ENCODE data around the gene MYO1F.
A peak's percentile ranks its signal among the peaks of the same experiment; 100 is the strongest.
"Not testable (repeated sequence)": the region's sequence is repeated elsewhere in the genome, so short reads cannot be mapped to it uniquely, and the experiment has no call there.

Gene MYO1F

GRCh38 chr19:8600064-8600463 is 22.8 kb upstream of the MYO1F start:
- no peak for DNase-seq (ENCODE audit: low spot score)

GRCh38 chr19:8596168-8596567 is 18.9 kb upstream of the MYO1F start:
- DNase-seq (ENCODE audit: low spot score), result no peak

GRCh38 chr19:8595651-8596050 is 18.4 kb upstream of the MYO1F start:
- DNase-seq (ENCODE audit: low spot score), result no peak

DNA sequence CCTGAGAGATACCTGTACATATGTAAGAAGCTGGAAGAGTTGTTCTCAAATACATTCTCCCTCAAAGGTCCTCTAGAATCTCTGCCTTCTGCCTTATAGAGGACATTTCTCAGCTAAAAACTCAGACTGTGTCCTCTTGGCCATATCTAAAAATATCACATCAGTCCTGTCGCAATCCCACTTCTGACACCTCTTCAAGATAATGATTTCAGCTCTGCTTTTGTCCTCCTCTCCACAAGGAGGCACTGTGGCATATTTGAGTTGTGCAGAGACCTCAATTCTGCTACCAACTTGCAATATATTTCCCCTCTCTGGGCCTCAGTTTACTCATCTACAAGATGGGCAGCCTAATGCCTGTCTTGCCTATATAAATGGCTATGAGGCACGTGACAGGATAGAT is 16.7 kb upstream of the MYO1F start:
- DNase-seq (ENCODE audit: low spot score), result no peak

DNA sequence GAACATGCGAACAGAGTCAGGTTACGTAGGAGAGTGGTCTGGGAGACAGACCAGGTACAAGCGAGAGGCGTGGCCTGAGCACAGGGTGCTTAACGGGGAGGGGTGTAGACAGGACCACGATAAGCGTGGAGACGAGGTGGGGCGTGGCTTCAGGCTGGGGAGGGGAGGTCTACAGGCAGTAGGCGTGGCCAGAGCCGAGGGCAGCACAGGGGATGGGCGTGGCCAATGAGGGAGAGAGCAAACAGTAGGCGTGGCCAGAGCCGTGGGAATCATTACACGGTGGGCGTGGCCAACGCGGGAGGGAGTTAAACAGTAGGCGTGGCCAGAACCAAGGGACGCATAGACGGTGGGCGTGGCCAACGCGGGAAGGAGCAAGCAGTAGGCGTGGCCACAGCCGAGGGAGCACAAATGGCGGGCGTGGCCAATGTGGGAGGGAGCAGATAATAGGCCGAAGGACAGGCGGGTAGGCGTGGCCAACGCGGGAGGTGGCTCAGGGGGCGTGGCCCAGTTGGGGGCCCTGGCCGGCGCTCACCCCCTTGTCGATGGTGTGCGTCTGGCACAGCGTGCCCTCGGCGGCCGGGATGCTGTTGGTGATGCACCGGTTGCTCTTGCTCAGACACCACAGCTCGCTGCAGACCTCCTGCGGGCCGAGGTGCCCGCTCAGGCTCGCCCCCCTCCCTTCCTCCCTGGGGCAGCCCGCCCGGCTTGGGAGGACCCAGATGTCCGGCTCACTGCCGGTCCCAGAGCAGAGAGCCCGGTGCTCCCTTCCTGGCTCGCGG is 15.2 kb upstream of the MYO1F start:
- DNase-seq (ENCODE audit: low spot score), result peak; percentile 95

GRCh38 chr19:8589177-8589714 is 12.0 kb upstream of the MYO1F start:
- DNase-seq (ENCODE audit: low spot score), result no peak

GRCh38 chr19:8585894-8586750 is 8.9 kb upstream of the MYO1F start:
- DNase-seq (ENCODE audit: low spot score), result peak; percentile 57

GRCh38 chr19:8584965-8585893 is 8.0 kb upstream of the MYO1F start:
- no peak for DNase-seq (ENCODE audit: low spot score)

DNA sequence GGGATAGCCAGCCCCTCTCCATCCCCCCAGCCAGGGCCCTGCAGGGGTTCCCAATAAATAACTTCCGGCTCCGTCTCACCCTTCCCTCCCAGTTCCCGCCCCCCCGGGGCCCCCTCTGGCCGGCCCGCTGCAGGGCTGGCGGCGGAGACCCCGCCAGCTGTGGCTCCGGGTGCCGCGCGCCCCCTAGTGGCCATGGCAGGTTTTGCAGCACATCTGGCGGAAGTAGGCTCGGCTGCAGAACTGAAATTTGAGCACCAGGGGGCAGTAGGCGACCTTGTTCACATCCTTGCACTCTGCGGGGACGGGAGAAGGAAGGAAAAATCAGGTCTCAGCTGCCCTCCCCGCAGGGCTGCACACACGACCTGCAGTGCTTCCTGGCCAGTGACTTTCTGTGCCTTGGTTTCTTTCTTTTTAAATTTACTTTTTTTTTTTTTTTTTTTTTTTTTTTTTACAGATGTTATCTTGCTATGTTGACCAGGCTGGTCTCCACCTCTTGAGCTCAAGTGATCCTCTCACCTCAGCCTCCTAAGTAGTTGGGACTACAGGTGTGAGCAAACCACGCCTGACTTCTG is 3.6 kb upstream of the MYO1F start:
- DNase-seq (ENCODE audit: low spot score), result peak; percentile 84

GRCh38 chr19:8578642-8579265 is 1.5 kb upstream of the MYO1F start:
- peak; percentile 81 for DNase-seq (ENCODE audit: low spot score)

- no peak for DNase-seq (ENCODE audit: low spot score)
Observed at GRCh38 chr19:8577741-8578140, 499 bp upstream of the MYO1F start.

GRCh38 chr19:8576273-8576993 is 809 bp downstream of the MYO1F start:
- no peak for DNase-seq (ENCODE audit: low spot score)

DNA sequence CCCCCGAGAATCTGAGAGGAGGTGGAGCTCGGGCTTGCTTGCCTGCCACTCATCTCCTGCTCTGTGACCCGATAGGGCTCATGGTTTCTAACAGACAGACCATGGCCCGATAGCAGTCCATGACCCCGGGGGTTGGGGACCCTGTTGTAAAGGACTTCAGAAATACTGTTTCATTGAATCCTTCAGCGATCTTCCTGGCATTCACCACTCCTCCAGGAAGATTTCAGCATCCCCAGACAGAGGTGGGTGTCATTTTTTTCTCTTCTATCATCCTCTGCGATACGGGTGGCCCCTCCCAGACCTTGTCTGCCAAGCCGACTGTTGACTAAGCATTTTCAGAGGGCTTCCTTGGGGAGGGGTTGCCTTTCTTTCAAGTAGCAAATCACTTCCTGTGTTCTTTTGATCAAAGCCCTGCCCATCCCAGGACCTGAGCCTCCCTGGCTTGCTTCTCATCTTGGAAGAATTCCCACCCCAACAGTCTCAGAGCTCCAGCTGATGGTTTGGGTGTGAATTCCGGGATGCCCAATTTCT is 1.7 kb downstream of the MYO1F start:
- peak; percentile 78 for DNase-seq (ENCODE audit: low spot score)

DNA sequence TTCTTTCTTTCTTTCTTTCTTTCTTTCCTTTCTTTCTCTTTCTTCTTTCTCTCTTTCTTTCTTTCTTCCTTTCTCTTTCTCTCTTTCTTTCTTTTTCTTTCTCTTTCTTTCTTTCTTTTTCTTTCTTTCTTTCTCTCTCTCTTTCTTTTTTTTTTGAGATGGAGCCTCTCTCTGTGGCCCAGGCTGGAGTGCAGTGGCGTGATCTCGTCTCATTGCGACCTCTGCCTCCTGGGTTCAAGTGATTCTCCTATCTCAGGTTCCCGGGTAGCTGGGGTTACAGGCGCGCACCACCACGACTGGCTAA is 2.7 kb downstream of the MYO1F start:
- not testable (repeated sequence) for DNase-seq (ENCODE audit: low spot score)

DNA sequence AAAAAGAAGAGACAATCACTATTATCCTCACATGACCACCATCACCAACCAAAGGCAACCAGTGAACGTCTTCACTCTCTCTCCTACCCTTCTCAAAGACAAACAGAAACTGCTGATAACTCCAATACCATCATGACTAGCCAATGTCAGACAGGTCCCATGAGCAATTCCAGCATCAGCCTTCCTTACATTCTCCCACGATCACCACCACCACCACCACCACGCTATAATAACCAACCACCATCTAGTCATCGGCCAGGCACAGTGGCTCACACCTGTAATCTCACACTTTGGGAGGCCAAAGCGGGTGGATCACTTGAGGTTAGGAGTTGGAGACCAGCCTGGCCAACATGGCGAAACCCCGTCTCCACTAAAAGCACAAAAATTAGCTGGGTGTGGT is 3.9 kb downstream of the MYO1F start:
- no peak for DNase-seq (ENCODE audit: low spot score)

GRCh38 chr19:8571006-8571411 is 6.2 kb downstream of the MYO1F start:
- DNase-seq (ENCODE audit: low spot score), result peak; percentile 81

DNA sequence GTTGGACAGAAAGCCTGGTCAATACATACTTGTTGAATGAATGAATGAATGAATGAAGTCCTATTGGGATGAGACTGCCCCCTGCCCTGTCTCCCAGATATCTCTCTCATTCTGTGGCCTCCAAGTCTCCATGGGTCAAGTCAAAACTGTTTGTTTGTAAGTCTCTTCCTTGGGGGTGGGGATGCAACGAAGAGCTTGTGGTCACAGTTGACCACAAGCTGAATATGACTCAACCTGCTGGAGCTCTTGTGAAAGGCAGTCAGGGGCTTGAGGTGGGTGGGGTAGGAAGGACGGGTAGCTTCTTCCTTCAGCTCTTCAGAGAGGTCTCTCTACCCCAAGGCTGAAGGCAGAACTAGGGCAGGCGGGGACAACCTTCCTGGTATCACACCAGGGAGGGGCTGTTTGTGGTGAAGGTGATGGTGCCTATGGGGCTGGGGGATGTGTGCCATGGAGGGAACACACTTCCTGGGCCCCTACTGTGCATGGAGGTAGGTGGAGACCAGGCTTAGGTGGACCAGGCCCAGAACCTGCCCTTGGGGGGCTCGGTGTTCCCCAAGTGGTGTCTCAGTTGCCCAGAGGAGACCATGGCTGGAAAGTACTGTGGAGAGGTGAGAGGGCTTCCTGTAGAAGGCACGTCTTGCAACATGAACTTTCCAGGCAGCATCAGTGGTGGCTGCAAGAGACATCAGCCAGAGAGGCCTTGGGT is 8.0 kb downstream of the MYO1F start:
- DNase-seq (ENCODE audit: low spot score), result peak; percentile 84

GRCh38 chr19:8567522-8568172 is 9.6 kb downstream of the MYO1F start:
- no peak for DNase-seq (ENCODE audit: low spot score)

DNA sequence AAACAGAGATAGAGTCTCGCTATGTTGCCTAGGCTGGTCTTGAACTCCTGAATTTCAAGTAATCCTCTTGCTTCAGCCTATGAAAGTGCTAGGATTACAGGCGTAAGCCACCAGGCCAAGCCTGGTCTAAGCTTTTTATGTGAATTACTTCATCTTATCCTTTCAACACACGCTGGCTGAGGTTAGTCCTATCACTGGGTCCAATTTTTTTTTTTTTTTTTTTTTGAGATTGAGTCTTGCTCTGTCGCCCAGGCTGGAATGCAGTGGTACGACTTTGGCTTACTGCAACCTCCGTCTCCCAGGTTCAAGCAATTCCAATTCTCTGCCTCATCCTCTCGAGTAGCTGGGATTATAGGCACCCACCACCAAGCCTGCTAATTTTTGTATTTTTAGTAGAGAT is 10.4 kb downstream of the MYO1F start:
- no peak for DNase-seq (ENCODE audit: low spot score)

All from CD4-positive, alpha-beta T cell treated with Interleukin-6 at 100 ng/mL for 8 hours (primary cell).